ENCODE data around the gene SVOP.
A peak's percentile ranks its signal among the peaks of the same experiment; 100 is the strongest.

DNA sequence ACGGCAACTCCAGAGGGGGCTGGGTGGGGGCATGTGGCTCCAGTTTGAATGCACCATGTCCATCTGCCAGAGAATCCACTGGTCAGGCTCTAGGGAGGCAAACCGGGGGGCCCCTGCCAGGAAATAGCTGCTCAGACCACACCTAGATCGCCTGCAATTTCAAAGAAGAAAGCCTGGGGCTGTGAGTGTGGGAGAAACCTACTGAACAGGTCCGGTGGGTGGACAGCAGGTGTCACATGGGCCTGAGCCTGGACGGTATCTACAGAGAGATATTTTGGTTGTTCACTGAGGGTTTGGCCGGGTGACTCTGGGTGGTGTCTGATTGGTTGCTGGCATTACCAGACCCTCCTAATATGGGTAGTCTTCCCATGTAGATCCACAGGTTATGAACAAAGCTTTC, 109.0 kb downstream of the SVOP start:
- TF ChIP-seq CREB1 (IDR thresholded peaks at IDR 0.05; ENCODE audit: low read depth) (no peak), RAD21 (IDR thresholded peaks at IDR 0.05; ENCODE audit: low read depth) (no peak), CEBPB (IDR thresholded peaks at IDR 0.05) (no peak), EP300 (IDR thresholded peaks at IDR 0.05; ENCODE audit: borderline replicate concordance) (no peak)
- TF ChIP-seq, protein P1, sequence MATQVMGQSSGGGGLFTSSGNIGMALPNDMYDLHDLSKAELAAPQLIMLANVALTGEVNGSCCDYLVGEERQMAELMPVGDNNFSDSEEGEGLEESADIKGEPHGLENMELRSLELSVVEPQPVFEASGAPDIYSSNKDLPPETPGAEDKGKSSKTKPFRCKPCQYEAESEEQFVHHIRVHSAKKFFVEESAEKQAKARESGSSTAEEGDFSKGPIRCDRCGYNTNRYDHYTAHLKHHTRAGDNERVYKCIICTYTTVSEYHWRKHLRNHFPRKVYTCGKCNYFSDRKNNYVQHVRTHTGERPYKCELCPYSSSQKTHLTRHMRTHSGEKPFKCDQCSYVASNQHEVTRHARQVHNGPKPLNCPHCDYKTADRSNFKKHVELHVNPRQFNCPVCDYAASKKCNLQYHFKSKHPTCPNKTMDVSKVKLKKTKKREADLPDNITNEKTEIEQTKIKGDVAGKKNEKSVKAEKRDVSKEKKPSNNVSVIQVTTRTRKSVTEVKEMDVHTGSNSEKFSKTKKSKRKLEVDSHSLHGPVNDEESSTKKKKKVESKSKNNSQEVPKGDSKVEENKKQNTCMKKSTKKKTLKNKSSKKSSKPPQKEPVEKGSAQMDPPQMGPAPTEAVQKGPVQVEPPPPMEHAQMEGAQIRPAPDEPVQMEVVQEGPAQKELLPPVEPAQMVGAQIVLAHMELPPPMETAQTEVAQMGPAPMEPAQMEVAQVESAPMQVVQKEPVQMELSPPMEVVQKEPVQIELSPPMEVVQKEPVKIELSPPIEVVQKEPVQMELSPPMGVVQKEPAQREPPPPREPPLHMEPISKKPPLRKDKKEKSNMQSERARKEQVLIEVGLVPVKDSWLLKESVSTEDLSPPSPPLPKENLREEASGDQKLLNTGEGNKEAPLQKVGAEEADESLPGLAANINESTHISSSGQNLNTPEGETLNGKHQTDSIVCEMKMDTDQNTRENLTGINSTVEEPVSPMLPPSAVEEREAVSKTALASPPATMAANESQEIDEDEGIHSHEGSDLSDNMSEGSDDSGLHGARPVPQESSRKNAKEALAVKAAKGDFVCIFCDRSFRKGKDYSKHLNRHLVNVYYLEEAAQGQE (IDR thresholded peaks at IDR 0.05; ENCODE audit: low read depth): no peak
- TF ChIP-seq, protein P2, sequence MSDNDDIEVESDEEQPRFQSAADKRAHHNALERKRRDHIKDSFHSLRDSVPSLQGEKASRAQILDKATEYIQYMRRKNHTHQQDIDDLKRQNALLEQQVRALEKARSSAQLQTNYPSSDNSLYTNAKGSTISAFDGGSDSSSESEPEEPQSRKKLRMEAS (IDR thresholded peaks at IDR 0.05): peak; percentile 52; the same call in 1 of the 2 replicates

Data from Ishikawa (cell line).